Measurements from ENCODE around the gene FZD8. TPM values are rescaled to one million over a fixed set of nuclear protein-coding genes. Genes with fewer than 3 reads are reported as not detected.
"Not testable (repeated sequence)": the region's sequence is repeated elsewhere in the genome, so short reads cannot be mapped to it uniquely, and the experiment has no call there.

The FZD8 gene
- total and polyA plus RNA-seq, 2 experiments from 2014 or later = 0.47 to 8.7 TPM

GRCh38 chr10:35685858-35686257 lies 43.8 kb upstream of the FZD8 start:
- not testable (repeated sequence) for H3K9me3 Mint-ChIP-seq; DNase-seq (ENCODE audit: low spot score); H3F3A ChIP-seq (replicated peaks; ENCODE audit: low read depth); ATAC-seq; H3K79me2 ChIP-seq (replicated peaks; ENCODE audit: insufficient read depth); H3K36me3 ChIP-seq (ENCODE audit: insufficient read depth); H3K27ac Mint-ChIP-seq; H2AFZ ChIP-seq; H3K4me2 ChIP-seq; H3K27me3 ChIP-seq (ENCODE audit: insufficient read depth); H3K27ac ChIP-seq (ENCODE audit: low read depth); H3K27me3 Mint-ChIP-seq (ENCODE audit: insufficient read depth, low read depth, poor library complexity); H3K4me3 ChIP-seq; H3K9me2 ChIP-seq (ENCODE audit: insufficient read depth); H3K36me3 Mint-ChIP-seq (ENCODE audit: low read depth); H4K20me1 ChIP-seq (replicated peaks; ENCODE audit: insufficient read depth); H3K4me3 Mint-ChIP-seq
- peaks cover 39% of the 10 kb centered on the region for H3K4me1 ChIP-seq (ENCODE audit: insufficient read depth)
- peaks cover 29% of the 10 kb centered on the region for H3K4me1 Mint-ChIP-seq

GRCh38 chr10:35685402-35685801 lies 43.3 kb upstream of the FZD8 start:
- Mint-ChIP-seq H3K27ac (no peak overlapping the region), H3K4me3 (no peak overlapping the region)
- ATAC-seq = no peak

More at GRCh38 chr10:35685402-35685801, 43.3 kb upstream of the FZD8 start:
- no peak for TF ChIP-seq ZNF114 (CRISPR knock-in tag; IDR thresholded peaks at IDR 0.05)
- TF ChIP-seq ZNF462 (CRISPR knock-in tag; IDR thresholded peaks at IDR 0.05) = no peak
- TF ChIP-seq CREB1 (CRISPR knock-in tag; IDR thresholded peaks at IDR 0.05; ENCODE audit: low read depth) = no peak
- TF ChIP-seq REST (IDR thresholded peaks at IDR 0.05; ENCODE audit: unreplicated experiment) = no peak
- no peak for TF ChIP-seq STAT1 (IDR thresholded peaks at IDR 0.05; ENCODE audit: unreplicated experiment)
- DNase-seq (ENCODE audit: low spot score) = no peak
- Histone ChIP-seq H2AFZ (no peak overlapping the region), H3K4me2 (no peak overlapping the region), H3K27ac (ENCODE audit: low read depth) (no peak overlapping the region), H3K9me2 (ENCODE audit: insufficient read depth) (no peaks in the 10 kb centered on the region; the same call in 1 of the 2 replicates), H3K36me3 (ENCODE audit: insufficient read depth) (no peaks in the 10 kb centered on the region), H3K27me3 (ENCODE audit: insufficient read depth) (no peaks in the 10 kb centered on the region), H3K4me1 (ENCODE audit: insufficient read depth) (peaks cover 35% of the 10 kb centered on the region), H3K4me3 (no peak overlapping the region), H4K20me1 (replicated peaks; ENCODE audit: insufficient read depth) (no peaks in the 10 kb centered on the region), H3K79me2 (replicated peaks; ENCODE audit: insufficient read depth) (no peaks in the 10 kb centered on the region), H3F3A (replicated peaks; ENCODE audit: low read depth) (peaks cover 1% of the 10 kb centered on the region; the same call in 1 of the 2 replicates)
- H3K4me1 Mint-ChIP-seq = peaks cover 24% of the 10 kb centered on the region
- H3K36me3 Mint-ChIP-seq (ENCODE audit: low read depth) = no peaks in the 10 kb centered on the region
- peaks cover 9% of the 10 kb centered on the region for H3K27me3 Mint-ChIP-seq (ENCODE audit: insufficient read depth, low read depth, poor library complexity)
- no peaks in the 10 kb centered on the region; the same call in 2 of the 3 replicates for H3K9me3 Mint-ChIP-seq

All from GM23338 (cell line).